Pons (tissue), 1 donor: Measurements from ENCODE around the gene ANKRD44.
"Not testable (repeated sequence)": the region's sequence is repeated elsewhere in the genome, so short reads cannot be mapped to it uniquely, and the experiment has no call there.

ENCODE experiments used
- DNase-seq: peaks from one replicate; pipeline ENCODE4 v3.0.0-alpha.2; 2016; ENCODE audit warnings: low spot score

Gene ANKRD44

DNA sequence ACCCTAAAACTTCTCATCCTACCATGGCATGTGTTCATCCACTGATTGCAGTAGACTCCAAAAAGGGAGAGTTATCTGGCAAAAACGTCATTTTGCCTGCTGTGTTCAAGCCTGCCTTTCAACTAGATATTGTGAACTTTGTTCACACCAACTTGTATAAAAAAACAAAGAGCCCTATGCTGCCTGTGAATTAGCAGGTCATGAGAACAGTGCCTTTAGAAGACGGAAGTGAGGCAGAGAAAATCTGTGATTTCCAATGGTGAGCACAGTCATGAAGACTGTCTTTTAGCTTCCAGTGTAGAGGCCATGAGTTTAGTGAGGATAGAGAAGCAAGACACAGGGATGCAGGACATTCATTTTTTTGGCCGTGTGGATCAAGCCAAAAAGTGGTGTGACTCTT lies 280.5 kb downstream of the ANKRD44 start:
- no peak for DNase-seq

- DNase-seq, result no peak
Measured at GRCh38 chr2:197028633-197029032, 281.9 kb downstream of the ANKRD44 start.

- no peak for DNase-seq
Measured at GRCh38 chr2:197028230-197028629, 282.4 kb downstream of the ANKRD44 start.

- no peak for DNase-seq
Measured at GRCh38 chr2:197024206-197024605, 286.4 kb downstream of the ANKRD44 start.

GRCh38 chr2:197020921-197021320 lies 289.7 kb downstream of the ANKRD44 start:
- DNase-seq, result not testable (repeated sequence)

- no peak for DNase-seq
Measured at GRCh38 chr2:197013098-197013497, 297.5 kb downstream of the ANKRD44 start.

DNA sequence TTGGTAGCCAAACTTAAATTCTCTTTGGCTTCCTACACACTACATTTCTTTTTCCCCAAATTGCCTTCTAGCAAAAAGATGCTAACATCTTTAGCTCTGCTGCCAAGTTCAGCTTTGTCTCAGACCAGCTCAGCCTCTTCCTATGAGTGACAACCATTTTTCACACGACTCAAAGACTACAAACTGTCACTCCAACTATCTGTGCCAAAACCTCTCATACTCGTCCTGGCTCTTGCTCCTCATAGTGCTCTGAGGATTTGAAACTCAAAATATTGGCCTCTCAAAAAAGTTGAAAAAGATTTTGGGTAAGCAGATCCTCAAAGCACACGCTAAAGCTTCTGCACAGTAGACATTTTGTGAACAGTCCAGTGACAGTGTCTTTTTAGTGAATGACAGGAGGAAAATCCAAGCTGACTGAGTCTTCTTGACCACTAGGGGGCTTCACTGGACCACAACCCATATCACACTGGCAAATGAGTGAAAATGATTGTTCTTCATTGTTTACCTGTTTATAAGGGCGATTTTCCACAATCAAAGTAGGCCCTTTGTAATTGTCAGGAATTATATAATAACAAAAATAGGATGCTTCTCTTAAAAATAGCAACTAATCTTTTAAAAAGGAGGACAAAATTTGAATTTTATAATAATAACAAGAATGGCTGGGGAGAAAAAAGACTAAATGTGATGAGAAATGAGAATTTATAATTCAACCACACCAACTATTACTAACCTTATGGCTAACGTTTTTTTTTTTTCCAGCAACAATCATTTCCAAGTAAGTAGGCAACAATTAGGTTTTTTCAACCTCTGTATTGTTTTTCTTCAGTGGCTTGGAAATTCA lies 298.6 kb downstream of the ANKRD44 start:
- peak; percentile 94 for DNase-seq

GRCh38 chr2:197011021-197011417 lies 299.6 kb downstream of the ANKRD44 start:
- DNase-seq, result no peak

DNA sequence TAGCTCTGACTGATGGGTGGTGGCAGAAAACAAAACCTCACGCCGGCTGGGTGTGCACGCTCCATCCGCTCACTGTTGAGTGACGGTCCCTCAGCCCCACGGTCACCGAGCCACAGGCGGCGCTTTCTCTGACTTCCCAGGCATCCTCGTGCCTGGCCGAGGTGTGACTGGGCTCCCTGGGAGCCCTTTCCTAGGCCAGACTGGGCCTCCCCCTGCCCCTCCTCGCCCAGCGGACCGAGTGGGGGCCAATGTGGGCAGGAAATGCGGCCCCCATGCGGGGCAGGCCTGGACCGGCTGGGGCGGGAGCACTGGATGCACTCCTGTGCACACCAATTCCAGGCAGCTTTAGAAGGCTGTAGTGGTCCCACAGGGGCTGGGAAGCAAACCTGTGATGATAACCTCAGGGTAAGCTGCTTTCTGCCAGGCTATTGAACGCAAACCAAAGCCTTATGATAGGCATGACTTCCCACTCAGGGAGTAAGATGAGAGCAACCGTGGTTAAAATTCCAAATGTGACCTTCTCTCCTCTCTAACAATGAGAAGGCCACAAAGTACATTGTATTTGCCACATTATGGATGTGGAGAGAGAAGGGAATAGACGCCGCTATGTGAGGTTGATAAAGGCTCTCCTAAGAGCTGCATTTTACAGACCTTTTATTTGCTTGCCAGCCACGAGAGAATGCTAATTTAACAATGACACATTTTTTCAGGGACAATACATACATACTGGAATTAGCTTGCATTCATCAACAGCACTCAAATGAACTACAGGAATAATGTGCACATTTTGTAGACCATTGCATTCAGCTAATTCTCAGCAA lies 300.2 kb downstream of the ANKRD44 start:
- DNase-seq, result peak; percentile 68

GRCh38 chr2:197008741-197009341 lies 301.7 kb downstream of the ANKRD44 start:
- DNase-seq, result not testable (repeated sequence)

DNA sequence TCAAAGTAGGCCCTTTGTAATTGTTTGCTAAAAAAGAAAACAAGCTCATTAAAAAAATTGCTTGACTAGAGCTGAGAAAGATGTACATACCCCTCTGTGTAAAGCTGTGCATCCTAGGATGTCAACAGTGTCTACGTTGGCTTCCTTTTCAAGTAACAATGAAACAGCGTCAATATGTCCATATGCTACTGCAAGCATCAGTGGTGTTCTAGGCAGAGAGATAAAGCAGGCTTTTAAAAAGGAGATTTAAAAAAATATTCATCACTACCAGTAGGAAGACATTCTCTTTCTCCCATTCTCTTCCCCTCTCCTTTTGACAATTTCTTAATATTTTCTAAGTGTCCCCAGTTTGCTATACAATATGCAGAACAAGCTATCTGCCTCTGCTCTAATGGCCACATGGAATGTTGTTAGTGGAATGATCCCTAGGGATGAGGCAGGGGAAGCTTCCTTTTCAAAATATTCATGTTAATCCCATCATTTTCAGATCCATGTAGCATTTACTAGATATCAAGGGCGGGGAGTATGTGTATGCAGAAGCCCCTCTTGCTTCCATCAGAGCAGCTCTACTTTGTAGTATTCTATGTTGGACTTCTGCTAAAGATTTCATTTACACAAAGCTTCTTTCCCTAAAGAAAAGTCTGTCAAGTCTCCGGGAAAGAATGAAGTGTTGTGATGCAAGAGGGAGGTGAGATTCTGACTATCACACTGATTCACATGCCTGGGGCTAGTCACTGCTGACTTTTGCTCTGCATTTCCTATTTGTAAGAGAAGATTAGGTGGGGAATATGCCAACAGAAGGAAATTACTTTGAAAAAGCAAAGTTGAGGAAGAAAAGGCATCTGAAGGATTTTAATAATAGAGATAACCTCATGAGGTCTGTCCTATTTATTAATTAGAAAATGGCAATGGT lies 302.6 kb downstream of the ANKRD44 start:
- no peak for DNase-seq

- DNase-seq, result no peak
Measured at GRCh38 chr2:197001921-197002320, 308.7 kb downstream of the ANKRD44 start.

GRCh38 chr2:196995757-196996314 lies 314.7 kb downstream of the ANKRD44 start:
- no peak for DNase-seq

GRCh38 chr2:196994764-196995163 lies 315.8 kb downstream of the ANKRD44 start:
- DNase-seq, result no peak

- DNase-seq, result no peak
Measured at GRCh38 chr2:196993617-196994016, 317.0 kb downstream of the ANKRD44 start.

GRCh38 chr2:196992466-196992865 lies 318.1 kb downstream of the ANKRD44 start:
- no peak for DNase-seq

GRCh38 chr2:196990788-196991461 lies 319.7 kb downstream of the ANKRD44 start:
- peak; percentile 48 for DNase-seq

DNA sequence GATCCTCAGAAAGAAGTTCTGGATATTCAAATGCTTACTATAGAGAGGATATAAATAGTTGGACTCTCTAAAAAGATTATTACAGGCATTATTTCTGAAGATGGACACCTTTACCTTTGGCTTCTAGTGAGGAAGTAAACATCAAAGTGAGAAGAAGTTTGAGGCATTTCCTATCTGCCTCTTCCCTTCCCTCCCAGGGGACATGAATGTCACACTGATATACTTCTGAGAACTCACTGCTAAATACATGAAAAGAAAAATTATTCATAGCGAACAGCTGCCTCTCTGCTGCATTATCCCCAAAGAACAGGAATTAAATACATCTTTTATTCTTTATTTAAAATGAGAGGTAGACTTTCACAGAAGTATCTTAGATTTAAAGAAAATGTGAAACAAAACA lies 320.5 kb downstream of the ANKRD44 start:
- no peak for DNase-seq

DNA sequence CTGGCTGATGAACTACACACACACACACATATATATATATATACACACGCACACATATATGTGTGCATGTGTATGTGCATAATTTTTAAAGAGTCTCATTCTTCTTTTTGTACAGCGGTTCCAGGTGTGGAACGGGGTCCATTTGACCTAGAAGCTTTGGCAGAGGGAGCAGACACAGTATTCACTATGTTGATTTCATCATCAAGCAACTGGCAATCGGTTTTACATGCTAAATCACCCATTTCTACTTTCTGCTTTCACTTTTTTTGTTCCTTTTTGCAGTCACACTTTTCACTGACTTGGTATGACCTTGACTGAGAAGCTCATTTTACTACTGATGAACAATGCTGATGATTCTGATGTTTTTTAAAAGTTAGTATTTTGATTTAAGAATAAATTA lies 321.1 kb downstream of the ANKRD44 start:
- no peak for DNase-seq

GRCh38 chr2:196988639-196989038 lies 321.9 kb downstream of the ANKRD44 start:
- DNase-seq, result no peak
